Calu3 (cell line): ENCODE data around the gene ZDHHC11. TPM values are rescaled to one million over a fixed set of nuclear protein-coding genes. Genes with fewer than 3 reads are reported as not detected.

Source experiments
- BruUV-seq: library from RNA; stranded (reverse); fragments of 400-500 nt; replicated peaks from 2 replicates; lab custom pipeline; 2021; lab: Mats Ljungman, UMichigan
- CTCF ChIA-PET: fragments of 300-600 bp; sonication (Branson Sonifier 250); formaldehyde crosslinking; loops from one replicate; lab custom pipeline; 2022; ENCODE audit warnings: antibody characterized with exemption; lab: Charles Lee
- DNase-seq: peaks from one replicate; pipeline ENCODE4 v3.0.0; 2022
- H3K27ac Mint-ChIP-seq: one replicate; pipeline ENCODE4 v1.8.0; 2022; ENCODE audit warnings: mixed read lengths; ENCODE audit not compliant: unreplicated experiment
- H3K27me3 Mint-ChIP-seq: one replicate; pipeline ENCODE4 v1.8.0; 2022; ENCODE audit warnings: mixed read lengths; ENCODE audit not compliant: unreplicated experiment
- H3K36me3 Mint-ChIP-seq: one replicate; pipeline ENCODE4 v1.8.0; 2022; ENCODE audit warnings: mild to moderate bottlenecking, moderate library complexity, mixed read lengths; ENCODE audit not compliant: insufficient read depth, unreplicated experiment
- H3K4me1 Mint-ChIP-seq: one replicate; pipeline ENCODE4 v1.8.0; 2022; ENCODE audit warnings: mild to moderate bottlenecking, low read depth, mixed read lengths; ENCODE audit not compliant: unreplicated experiment
- H3K4me3 Mint-ChIP-seq: one replicate; pipeline ENCODE4 v1.8.0; 2022; ENCODE audit warnings: mild to moderate bottlenecking, low read depth, moderate library complexity, mixed read lengths; ENCODE audit not compliant: unreplicated experiment
- H3K9me3 Mint-ChIP-seq: one replicate; pipeline ENCODE4 v1.8.0; 2022; ENCODE audit warnings: low read depth, mixed read lengths; ENCODE audit not compliant: unreplicated experiment
- intact Hi-C: fragments of 100-400 bp; cut with micrococcal nuclease; formaldehyde crosslinking; loops from one replicate; pipeline ENCODE4 v1.10.0; 2022; ENCODE audit not compliant: unreplicated experiment
- total RNA-seq: library from RNA; stranded (reverse); gene quantifications from 2 replicates; pipeline ENCODE4 v1.2.3, GENCODE V29; 2022
- TF ChIP-seq, protein P1 (sequence below): fragments of 200-600 bp; IDR thresholded peaks from one replicate; pipeline ENCODE4 v1.8.0; 2022; ENCODE audit warnings: antibody characterized with exemption; ENCODE audit not compliant: unreplicated experiment

Gene ZDHHC11
- total RNA-seq, 1 experiment from 2014 or later: 60.8 TPM

DNA sequence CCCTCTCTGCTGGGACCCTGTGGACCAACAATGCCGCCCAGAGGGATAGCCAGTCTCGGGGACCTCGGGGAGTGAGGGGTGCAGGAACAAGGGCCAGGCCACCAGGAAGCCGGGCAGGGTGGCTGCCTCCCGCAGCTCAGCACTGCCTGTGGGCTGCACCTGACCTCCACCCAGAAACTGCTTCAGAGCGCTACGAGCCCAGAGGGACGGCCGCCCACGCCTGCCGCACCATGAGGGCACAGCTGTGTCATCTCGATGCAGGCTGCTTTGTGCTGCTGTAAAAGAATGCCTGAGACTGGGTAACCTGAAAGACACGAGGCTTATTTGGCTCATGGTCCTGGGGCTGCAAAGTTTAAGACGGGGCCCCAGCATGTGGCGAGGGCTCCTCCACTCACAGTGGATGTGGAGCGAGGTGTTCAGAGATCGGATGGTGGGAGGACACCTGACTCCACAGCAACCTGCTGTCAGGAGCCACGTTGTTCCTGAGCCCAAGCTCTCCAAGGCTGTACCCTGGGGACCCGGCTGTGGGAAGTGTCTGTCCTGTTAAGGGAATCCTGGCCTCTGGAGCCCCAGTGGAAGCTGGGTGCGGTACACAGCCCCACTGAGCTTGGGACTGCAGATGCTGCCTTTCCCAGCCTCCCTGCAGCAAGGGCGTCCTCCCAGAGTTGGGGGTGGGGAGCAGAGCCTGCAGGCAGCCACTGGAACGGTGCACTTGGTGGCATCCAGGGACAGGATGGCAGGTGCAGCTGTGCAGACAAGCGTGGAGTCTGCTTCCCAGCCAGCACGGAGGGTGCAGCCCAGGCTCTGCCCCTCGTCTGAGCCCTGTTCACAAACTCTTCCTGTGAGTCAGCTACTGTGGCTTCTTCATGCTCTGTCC is 11.8 kb upstream of the ZDHHC11 start:
- CTCF ChIA-PET: no interaction called here
- intact Hi-C loops: no loop called here
- no peak overlapping the region for H3K4me3 Mint-ChIP-seq
- peaks cover 25% of the 10 kb centered on the region for H3K36me3 Mint-ChIP-seq
- H3K27ac Mint-ChIP-seq: no peak overlapping the region
- BruUV-seq: no TSS peak
- no peaks in the 10 kb centered on the region for H3K27me3 Mint-ChIP-seq
- TF ChIP-seq, protein P1, sequence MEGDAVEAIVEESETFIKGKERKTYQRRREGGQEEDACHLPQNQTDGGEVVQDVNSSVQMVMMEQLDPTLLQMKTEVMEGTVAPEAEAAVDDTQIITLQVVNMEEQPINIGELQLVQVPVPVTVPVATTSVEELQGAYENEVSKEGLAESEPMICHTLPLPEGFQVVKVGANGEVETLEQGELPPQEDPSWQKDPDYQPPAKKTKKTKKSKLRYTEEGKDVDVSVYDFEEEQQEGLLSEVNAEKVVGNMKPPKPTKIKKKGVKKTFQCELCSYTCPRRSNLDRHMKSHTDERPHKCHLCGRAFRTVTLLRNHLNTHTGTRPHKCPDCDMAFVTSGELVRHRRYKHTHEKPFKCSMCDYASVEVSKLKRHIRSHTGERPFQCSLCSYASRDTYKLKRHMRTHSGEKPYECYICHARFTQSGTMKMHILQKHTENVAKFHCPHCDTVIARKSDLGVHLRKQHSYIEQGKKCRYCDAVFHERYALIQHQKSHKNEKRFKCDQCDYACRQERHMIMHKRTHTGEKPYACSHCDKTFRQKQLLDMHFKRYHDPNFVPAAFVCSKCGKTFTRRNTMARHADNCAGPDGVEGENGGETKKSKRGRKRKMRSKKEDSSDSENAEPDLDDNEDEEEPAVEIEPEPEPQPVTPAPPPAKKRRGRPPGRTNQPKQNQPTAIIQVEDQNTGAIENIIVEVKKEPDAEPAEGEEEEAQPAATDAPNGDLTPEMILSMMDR: no peak
- H3K4me1 Mint-ChIP-seq: no peaks in the 10 kb centered on the region
- H3K9me3 Mint-ChIP-seq: no peaks in the 10 kb centered on the region
- no peak for DNase-seq

DNA sequence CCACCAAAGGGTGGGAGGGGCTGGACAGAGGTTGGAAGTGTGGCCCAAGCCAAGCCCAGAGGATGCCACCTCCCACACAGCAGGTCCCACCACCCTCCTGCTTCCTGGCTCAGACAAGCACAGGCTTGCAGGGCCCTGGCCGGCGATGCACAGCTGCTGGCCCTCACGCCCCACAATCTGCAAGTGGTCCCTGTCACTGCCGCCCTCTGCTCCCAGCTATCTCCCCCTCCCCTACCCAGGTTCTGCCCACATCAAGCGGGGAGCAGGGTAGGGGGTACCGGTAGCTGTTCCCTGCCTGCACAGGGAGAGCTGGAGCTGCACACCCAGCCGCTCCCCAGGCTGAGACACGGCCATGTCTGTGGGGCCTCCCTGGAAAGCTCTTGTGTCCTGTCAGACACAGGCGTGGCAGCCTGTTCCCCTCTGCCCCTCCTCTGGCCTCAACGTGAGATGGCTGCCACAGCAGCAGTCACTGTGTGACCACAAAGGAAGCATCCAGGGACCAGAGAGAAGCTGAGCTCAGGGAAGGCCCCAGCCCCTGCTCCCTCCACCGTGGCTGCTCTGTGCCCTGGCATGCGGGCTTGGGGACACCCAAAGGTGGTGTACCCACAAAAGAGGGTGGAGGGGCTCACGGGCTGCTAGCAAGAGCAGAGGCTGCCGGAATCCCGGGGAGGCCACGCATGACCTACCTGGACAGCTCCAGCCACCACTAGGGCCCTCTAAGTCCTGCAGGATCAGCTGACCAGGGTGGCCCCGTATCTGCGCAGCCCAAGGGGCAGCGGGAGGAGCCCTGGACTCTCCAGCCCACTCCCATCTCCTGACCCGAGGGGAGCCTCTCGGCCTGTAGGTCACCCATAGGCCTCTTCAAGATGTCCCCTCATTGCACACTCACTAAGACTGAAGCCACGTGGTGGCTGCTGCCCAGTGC is 10.9 kb upstream of the ZDHHC11 start:
- Mint-ChIP-seq H3K4me3 (no peak overlapping the region), H3K4me1 (no peaks in the 10 kb centered on the region), H3K27ac (no peak overlapping the region), H3K36me3 (peaks cover 22% of the 10 kb centered on the region), H3K27me3 (no peaks in the 10 kb centered on the region), H3K9me3 (no peaks in the 10 kb centered on the region)
- no TSS peak for BruUV-seq
- CTCF ChIA-PET: no interaction called here
- no peak for DNase-seq
- TF ChIP-seq, protein P1: no peak
- intact Hi-C loops: no loop called here

DNA sequence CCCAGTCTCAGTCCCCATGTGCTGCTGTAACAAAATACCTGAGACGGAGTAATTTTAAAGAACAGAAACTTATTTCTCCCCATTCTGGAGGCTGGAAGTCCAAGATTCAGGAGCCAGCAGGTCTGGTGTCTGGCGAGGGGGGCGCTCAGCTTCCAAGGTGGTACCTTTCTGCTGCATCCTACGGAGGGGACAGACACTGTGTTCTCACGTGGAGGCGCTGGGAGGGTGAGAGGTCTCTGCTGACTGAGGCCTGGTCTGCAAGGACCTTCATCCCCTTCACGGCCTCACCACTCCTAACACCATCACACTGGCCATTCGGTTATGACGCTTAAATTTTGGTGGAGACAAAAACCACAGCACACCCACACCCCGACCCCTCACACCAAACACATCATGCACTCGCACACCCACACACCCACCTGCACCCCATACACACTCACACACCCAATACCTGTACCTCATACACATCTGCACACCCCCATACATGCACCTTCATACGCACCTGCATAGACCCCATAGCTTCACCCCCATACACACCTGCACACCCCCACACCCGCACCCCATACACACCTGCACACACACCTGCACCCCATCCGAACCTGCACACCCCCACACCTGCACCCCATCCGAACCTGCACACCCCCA is 9.8 kb upstream of the ZDHHC11 start:
- no peaks in the 10 kb centered on the region for H3K4me1 Mint-ChIP-seq
- peaks cover 17% of the 10 kb centered on the region for H3K36me3 Mint-ChIP-seq
- H3K9me3 Mint-ChIP-seq: no peaks in the 10 kb centered on the region
- no peaks in the 10 kb centered on the region for H3K27me3 Mint-ChIP-seq
- BruUV-seq: no TSS peak
- H3K4me3 Mint-ChIP-seq: no peak overlapping the region
- H3K27ac Mint-ChIP-seq: peak overlapping the region; percentile 55
- DNase-seq: no peak
- CTCF ChIA-PET: no interaction called here
- intact Hi-C loops: no loop called here
- TF ChIP-seq, protein P1: no peak

DNA sequence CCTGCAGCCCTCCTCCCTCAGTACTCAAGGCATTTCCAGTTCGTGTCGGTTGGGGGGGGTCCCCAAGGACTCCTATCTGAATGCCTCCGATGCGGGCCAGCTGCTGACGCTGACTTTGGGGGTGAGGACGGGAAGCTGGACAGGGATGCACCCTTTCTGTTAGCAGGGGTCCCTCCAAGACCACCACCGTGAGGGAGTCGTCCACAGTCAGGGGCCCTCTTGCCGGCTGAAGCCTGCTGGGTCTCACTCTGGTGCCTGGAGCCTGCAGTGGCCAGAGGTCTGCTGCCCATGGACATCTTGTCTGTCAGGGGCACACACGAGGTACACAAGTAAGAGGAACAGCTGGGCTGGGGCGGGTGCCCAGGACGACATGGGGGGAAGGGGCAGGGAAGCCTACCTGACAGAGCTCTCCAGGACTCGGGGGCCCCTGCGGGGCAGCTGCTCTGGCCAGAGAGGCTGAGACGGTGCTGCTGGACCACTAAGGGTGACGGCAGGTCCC is 9.1 kb upstream of the ZDHHC11 start:
- Mint-ChIP-seq H3K36me3 (peaks cover 14% of the 10 kb centered on the region), H3K9me3 (no peaks in the 10 kb centered on the region), H3K4me3 (no peak overlapping the region), H3K27ac (no peak overlapping the region), H3K4me1 (no peaks in the 10 kb centered on the region), H3K27me3 (no peaks in the 10 kb centered on the region)
- intact Hi-C loops: no loop called here
- CTCF ChIA-PET: no interaction called here
- TF ChIP-seq, protein P1: no peak
- no TSS peak for BruUV-seq
- no peak for DNase-seq
